Fibroblast of skin of right quadriceps (primary cell): ENCODE results near the gene PLCH1.

Experiments used
- DNase-seq: peaks from one replicate; pipeline ENCODE4 v3.0.0-alpha.2; 2013

The PLCH1 gene

GRCh38 chr3:155744626-155745324, at the start of gene PLCH1:
Gene PLCH1, minus strand, starts transcription at chr3:155745071. Its CDS starts 40,847 bp downstream, at chr3:155704224.
- DNase-seq = peak; percentile 43

- DNase-seq = no peak
Observed at GRCh38 chr3:155792532-155792931, 47.7 kb upstream of the PLCH1 start.

GRCh38 chr3:155791190-155791589, 46.3 kb upstream of the PLCH1 start:
- peak; percentile 9 for DNase-seq

GRCh38 chr3:155790272-155790925, 45.5 kb upstream of the PLCH1 start:
- no peak for DNase-seq

GRCh38 chr3:155785662-155786295, 40.9 kb upstream of the PLCH1 start:
- no peak for DNase-seq

- DNase-seq = no peak
Observed at GRCh38 chr3:155782390-155782953, 37.6 kb upstream of the PLCH1 start.

GRCh38 chr3:155780291-155780690, 35.4 kb upstream of the PLCH1 start:
- DNase-seq = no peak

- DNase-seq = peak; percentile 9
Observed at GRCh38 chr3:155778462-155778861, 33.6 kb upstream of the PLCH1 start.

GRCh38 chr3:155772801-155773200, 27.9 kb upstream of the PLCH1 start:
- DNase-seq = no peak

- DNase-seq = no peak
Observed at GRCh38 chr3:155771126-155771525, 26.3 kb upstream of the PLCH1 start.

- DNase-seq = peak; percentile 45
Observed at GRCh38 chr3:155766206-155766605, 21.3 kb upstream of the PLCH1 start.

GRCh38 chr3:155763870-155764463, 19.1 kb upstream of the PLCH1 start:
- DNase-seq = no peak

- no peak for DNase-seq
Observed at GRCh38 chr3:155760653-155761052, 15.8 kb upstream of the PLCH1 start.

- no peak for DNase-seq
Observed at GRCh38 chr3:155757577-155757976, 12.7 kb upstream of the PLCH1 start.

GRCh38 chr3:155753038-155753639, 8.3 kb upstream of the PLCH1 start:
- DNase-seq = no peak

- DNase-seq = no peak
Observed at GRCh38 chr3:155748611-155749365, 3.9 kb upstream of the PLCH1 start.

GRCh38 chr3:155747946-155748290, 3.0 kb upstream of the PLCH1 start:
- no peak for DNase-seq

GRCh38 chr3:155747286-155747945, 2.5 kb upstream of the PLCH1 start:
- DNase-seq = no peak

- no peak for DNase-seq
Observed at GRCh38 chr3:155746703-155747102, 1.8 kb upstream of the PLCH1 start.

- DNase-seq = no peak
Observed at GRCh38 chr3:155745795-155746550, 1.1 kb upstream of the PLCH1 start.
